ENCODE measurements around the gene ATXN1. TPM values are rescaled to one million over a fixed set of nuclear protein-coding genes. Genes with fewer than 3 reads are reported as not detected.
A peak's percentile ranks its signal among the peaks of the same experiment; 100 is the strongest.

ATXN1 gene
- polyA plus RNA-seq, 1 donor from 2014 or later = 28.2 TPM

DNA sequence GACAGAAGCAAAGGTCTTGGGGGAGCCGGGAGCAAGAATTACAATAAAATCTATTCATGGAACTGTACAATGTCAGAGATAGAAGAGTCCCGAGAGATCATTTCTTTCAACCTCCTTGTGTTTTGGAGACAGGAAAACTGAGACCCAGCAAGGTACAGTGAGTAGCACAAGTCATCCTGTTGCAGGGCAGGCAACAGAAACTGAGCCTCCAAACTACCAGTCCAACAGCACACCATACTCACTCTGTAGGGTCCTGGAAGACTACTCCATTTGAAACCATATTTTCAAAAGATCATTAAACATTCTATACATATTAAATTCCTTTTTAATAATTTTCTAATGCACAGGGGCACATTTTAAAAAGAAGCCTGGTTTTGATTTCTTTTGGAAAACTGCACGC is 14.4 kb downstream of the ATXN1 start:
- Histone ChIP-seq H3K9me3 (ENCODE audit: low read length) (no peaks in the 10 kb centered on the region), H3K36me3 (ENCODE audit: insufficient read depth, low read length) (no peaks in the 10 kb centered on the region), H3F3A (ENCODE audit: insufficient read depth, low read length, poor library complexity, severe bottlenecking) (no peaks in the 10 kb centered on the region), H3K4me3 (ENCODE audit: low read length) (no peak overlapping the region), H4K20me1 (ENCODE audit: insufficient read depth) (no peaks in the 10 kb centered on the region), H3K4me2 (ENCODE audit: low read length) (no peak overlapping the region), H3K27me3 (ENCODE audit: insufficient read depth, low read depth, low read length) (no peaks in the 10 kb centered on the region), H3K79me2 (replicated peaks; ENCODE audit: insufficient read depth, low read length) (no peaks in the 10 kb centered on the region), H3K9ac (ENCODE audit: low read length) (no peak overlapping the region), H3K27ac (ENCODE audit: low read length) (peak overlapping the region; percentile 8), H2AFZ (ENCODE audit: low read depth, low read length) (no peak overlapping the region), H3K9me2 (ENCODE audit: insufficient read depth, low read length) (no peaks in the 10 kb centered on the region)
- no peak for TF ChIP-seq MXI1 (conservative IDR thresholded peaks at IDR 0.05; ENCODE audit: poor library complexity, severe bottlenecking)
- TF ChIP-seq, protein P1, sequence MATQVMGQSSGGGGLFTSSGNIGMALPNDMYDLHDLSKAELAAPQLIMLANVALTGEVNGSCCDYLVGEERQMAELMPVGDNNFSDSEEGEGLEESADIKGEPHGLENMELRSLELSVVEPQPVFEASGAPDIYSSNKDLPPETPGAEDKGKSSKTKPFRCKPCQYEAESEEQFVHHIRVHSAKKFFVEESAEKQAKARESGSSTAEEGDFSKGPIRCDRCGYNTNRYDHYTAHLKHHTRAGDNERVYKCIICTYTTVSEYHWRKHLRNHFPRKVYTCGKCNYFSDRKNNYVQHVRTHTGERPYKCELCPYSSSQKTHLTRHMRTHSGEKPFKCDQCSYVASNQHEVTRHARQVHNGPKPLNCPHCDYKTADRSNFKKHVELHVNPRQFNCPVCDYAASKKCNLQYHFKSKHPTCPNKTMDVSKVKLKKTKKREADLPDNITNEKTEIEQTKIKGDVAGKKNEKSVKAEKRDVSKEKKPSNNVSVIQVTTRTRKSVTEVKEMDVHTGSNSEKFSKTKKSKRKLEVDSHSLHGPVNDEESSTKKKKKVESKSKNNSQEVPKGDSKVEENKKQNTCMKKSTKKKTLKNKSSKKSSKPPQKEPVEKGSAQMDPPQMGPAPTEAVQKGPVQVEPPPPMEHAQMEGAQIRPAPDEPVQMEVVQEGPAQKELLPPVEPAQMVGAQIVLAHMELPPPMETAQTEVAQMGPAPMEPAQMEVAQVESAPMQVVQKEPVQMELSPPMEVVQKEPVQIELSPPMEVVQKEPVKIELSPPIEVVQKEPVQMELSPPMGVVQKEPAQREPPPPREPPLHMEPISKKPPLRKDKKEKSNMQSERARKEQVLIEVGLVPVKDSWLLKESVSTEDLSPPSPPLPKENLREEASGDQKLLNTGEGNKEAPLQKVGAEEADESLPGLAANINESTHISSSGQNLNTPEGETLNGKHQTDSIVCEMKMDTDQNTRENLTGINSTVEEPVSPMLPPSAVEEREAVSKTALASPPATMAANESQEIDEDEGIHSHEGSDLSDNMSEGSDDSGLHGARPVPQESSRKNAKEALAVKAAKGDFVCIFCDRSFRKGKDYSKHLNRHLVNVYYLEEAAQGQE (IDR thresholded peaks at IDR 0.05; ENCODE audit: borderline replicate concordance) = no peak
- TF ChIP-seq EZH2 (IDR thresholded peaks at IDR 0.05; ENCODE audit: borderline replicate concordance, insufficient read depth, low read length, poor library complexity, severe bottlenecking) = no peak
- no peak for TF ChIP-seq SMC3 (conservative IDR thresholded peaks at IDR 0.05; ENCODE audit: poor library complexity)
- no peak for TF ChIP-seq RAD21 (conservative IDR thresholded peaks at IDR 0.05)
- no peak for TF ChIP-seq POLR2AphosphoS5 (IDR thresholded peaks at IDR 0.05)
- TF ChIP-seq, protein P2, sequence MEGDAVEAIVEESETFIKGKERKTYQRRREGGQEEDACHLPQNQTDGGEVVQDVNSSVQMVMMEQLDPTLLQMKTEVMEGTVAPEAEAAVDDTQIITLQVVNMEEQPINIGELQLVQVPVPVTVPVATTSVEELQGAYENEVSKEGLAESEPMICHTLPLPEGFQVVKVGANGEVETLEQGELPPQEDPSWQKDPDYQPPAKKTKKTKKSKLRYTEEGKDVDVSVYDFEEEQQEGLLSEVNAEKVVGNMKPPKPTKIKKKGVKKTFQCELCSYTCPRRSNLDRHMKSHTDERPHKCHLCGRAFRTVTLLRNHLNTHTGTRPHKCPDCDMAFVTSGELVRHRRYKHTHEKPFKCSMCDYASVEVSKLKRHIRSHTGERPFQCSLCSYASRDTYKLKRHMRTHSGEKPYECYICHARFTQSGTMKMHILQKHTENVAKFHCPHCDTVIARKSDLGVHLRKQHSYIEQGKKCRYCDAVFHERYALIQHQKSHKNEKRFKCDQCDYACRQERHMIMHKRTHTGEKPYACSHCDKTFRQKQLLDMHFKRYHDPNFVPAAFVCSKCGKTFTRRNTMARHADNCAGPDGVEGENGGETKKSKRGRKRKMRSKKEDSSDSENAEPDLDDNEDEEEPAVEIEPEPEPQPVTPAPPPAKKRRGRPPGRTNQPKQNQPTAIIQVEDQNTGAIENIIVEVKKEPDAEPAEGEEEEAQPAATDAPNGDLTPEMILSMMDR (IDR thresholded peaks at IDR 0.05; ENCODE audit: poor library complexity, severe bottlenecking) = no peak
- TF ChIP-seq TAF1 (IDR thresholded peaks at IDR 0.05; ENCODE audit: low read depth) = no peak

DNA sequence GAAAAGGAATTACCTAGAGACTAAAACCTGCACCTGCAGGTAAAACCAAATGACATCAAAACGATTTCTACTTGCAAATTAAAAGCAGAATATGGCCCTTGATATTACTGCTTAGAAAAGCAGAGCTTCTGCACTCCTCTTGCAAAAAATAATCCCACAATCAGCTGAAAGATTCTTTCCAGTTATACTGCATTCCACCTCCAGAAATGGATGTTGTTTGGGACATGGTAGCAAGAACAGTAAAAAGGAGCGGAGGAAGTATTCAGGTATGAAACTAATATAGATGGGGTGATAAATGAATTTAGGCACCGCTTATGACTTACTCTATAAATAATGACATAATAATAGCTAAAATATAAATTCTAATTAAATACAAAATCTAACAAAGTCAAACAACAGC is 14.9 kb downstream of the ATXN1 start:
- H3K4me2 ChIP-seq (ENCODE audit: low read length) = no peak overlapping the region
- no peak for TF ChIP-seq SMC3 (conservative IDR thresholded peaks at IDR 0.05; ENCODE audit: poor library complexity)
- TF ChIP-seq MXI1 (conservative IDR thresholded peaks at IDR 0.05; ENCODE audit: poor library complexity, severe bottlenecking) = no peak
- TF ChIP-seq, protein P1 (IDR thresholded peaks at IDR 0.05; ENCODE audit: borderline replicate concordance) = no peak
- TF ChIP-seq POLR2AphosphoS5 (IDR thresholded peaks at IDR 0.05) = no peak
- TF ChIP-seq EZH2 (IDR thresholded peaks at IDR 0.05; ENCODE audit: borderline replicate concordance, insufficient read depth, low read length, poor library complexity, severe bottlenecking) = no peak
- TF ChIP-seq, protein P2 (IDR thresholded peaks at IDR 0.05; ENCODE audit: poor library complexity, severe bottlenecking) = no peak
- TF ChIP-seq TAF1 (IDR thresholded peaks at IDR 0.05; ENCODE audit: low read depth) = no peak
- H3K79me2 ChIP-seq (replicated peaks; ENCODE audit: insufficient read depth, low read length) = no peaks in the 10 kb centered on the region

More for the DNA sequence above, 14.9 kb downstream of the ATXN1 start:
- Histone ChIP-seq H3F3A (ENCODE audit: insufficient read depth, low read length, poor library complexity, severe bottlenecking) (no peaks in the 10 kb centered on the region), H3K4me3 (ENCODE audit: low read length) (no peak overlapping the region), H4K20me1 (ENCODE audit: insufficient read depth) (no peaks in the 10 kb centered on the region), H2AFZ (ENCODE audit: low read depth, low read length) (no peak overlapping the region), H3K36me3 (ENCODE audit: insufficient read depth, low read length) (no peaks in the 10 kb centered on the region), H3K9me2 (ENCODE audit: insufficient read depth, low read length) (no peaks in the 10 kb centered on the region), H3K27me3 (ENCODE audit: insufficient read depth, low read depth, low read length) (no peaks in the 10 kb centered on the region), H3K27ac (ENCODE audit: low read length) (no peak overlapping the region), H3K9ac (ENCODE audit: low read length) (no peak overlapping the region), H3K9me3 (ENCODE audit: low read length) (no peaks in the 10 kb centered on the region)

All from neural cell (in vitro differentiated cells).